HG03039 (cell line): Measurements from ENCODE around the gene GLIPR2.

Experiments
- ATAC-seq: cut with Tn5 transposase; IDR thresholded peaks from one replicate; pipeline ENCODE4 v1.9.1; 2021; ENCODE audit warnings: mild to moderate bottlenecking, moderate library complexity; ENCODE audit not compliant: unreplicated experiment

Gene GLIPR2

DNA sequence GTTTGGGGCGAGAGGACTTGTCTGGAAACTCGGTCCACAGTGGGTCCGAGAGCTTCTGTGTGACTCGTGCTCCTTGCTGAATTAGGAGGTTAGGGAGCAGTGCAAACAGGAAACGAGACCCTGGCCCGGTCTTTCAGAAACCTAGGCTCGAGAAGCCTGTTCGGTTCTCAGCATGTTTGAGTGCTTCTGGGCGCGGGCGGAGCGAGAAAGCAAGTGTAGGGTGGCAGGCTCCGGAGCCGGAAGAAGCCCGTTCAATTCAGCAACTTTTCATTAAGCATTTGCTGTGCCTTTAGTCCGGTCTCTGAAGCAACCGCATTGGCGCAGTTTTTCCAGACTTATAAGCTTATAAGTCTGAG lies 54.7 kb downstream of the GLIPR2 start:
- ATAC-seq: peak; percentile 8

GRCh38 chr9:36191686-36192085 lies 55.2 kb downstream of the GLIPR2 start:
- no peak for ATAC-seq

DNA sequence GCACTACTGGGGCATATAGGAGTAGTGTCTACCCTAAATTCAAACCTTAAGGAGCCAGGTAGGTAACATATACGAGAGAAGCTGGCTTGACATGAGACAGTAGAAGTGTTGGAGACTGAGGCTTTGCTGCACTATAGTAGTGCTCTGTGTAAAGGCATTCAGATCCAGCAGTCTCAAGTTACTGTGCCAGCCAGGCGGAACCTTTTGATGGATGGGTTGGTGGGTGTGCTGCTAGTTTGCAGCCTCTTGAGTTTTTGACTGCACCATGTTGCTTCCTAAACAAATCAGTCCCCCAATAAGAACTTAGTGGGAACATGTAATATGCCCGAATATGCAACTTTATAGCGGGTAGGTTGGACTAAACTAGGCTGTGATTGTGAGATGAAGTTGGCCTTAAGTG lies 55.7 kb downstream of the GLIPR2 start:
- no peak for ATAC-seq

DNA sequence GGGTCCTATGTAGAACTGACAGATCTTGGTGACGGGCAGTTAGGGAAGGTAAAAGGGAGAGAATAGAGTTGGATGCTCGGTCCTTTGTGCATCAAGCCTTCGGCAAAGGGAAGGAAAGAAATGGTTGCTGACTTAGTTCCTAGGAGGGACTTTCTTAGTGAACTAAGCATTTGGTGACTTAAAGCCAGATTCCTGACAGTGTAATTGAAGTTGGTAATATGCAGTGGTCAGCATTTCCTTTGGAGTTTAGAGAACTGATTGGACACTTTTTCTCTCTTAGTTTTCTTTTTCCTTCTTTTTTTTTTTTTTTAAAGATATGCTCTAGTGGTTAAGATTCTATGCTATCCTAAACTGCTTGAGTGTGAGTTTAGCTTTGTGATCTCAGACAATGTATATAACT lies 56.5 kb downstream of the GLIPR2 start:
- no peak for ATAC-seq

- ATAC-seq: no peak
Observed at GRCh38 chr9:36194326-36195000, 57.9 kb downstream of the GLIPR2 start.

GRCh38 chr9:36204906-36205547 lies 68.5 kb downstream of the GLIPR2 start:
- no peak for ATAC-seq

GRCh38 chr9:36207016-36207415 lies 70.5 kb downstream of the GLIPR2 start:
- ATAC-seq: no peak

DNA sequence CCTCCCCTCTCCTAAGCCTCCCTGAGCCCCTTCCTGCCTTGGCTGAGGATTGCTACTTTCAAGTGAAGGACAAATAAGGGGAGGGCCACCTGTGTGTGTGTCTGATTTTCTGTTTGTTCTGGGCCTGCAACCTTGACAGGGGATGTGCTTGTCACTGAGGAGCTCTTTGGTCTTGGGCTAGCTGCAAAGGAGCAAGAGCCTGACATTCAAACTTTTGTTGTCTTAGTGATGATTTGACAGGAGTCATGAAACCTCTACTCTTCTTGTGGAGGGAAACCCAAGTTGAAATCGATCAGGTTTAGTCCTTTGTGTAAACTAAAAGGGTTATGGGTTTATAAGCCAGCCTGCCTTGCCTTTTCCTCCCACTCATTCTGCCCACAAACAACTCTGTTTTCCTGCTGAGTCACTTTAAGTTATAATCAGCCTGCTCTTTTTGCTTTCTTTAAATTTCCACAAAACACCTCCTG lies 71.0 kb downstream of the GLIPR2 start:
- no peak for ATAC-seq

DNA sequence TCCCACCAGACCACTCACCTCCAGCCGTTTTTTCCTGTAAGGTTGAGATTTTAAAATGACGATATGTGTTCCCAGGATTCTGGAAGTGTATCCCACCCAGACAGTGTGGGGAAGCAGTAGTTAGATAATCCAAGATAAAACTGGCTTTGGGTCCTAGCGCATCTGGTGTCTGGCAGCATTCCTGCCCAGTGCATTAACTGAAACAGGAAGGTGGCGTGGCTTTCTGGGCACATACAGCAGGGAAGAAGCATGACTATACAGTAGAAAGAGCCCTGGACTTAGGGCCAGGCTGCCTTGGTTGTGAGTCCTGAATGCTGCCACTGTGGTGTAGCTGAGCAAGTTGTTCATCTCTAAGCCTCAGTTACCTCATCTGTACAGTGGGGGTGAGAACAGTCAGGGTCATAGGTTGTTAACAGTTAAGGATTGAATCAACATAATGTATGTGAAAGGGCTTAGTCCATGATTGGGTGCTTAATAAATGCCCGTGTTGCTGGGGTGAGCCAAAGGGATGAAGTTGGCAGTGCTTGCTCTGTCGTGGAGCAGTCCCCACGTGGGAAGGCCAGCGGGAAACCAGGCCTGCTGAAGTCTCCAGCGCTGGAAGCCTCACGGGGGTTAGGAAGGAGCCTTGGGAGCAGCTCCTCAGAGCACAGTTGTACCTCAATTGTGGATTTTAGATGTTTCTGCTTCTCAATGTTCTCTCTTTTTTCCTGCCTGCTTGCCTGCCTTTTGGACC lies 72.2 kb downstream of the GLIPR2 start:
- ATAC-seq: no peak

DNA sequence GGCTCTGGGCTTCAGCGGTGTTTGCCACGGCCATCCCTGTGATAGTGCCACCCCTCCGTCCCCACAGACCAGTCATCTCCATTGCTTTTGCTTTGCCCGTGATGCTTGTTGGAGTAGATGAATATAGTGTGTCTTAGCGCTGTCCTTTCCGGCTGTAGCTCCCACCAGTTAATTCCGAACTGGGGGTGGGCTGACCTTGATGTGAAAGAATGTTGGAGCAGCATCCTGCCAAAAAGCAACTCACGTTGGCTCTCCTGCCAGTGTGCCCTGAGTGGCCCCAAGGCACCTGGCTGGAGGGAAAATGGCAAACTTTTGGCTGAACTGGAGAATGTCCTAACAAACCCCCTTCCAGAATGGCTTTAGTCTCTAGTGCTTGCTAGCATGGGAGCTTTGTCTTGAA lies 74.2 kb downstream of the GLIPR2 start:
- no peak for ATAC-seq

DNA sequence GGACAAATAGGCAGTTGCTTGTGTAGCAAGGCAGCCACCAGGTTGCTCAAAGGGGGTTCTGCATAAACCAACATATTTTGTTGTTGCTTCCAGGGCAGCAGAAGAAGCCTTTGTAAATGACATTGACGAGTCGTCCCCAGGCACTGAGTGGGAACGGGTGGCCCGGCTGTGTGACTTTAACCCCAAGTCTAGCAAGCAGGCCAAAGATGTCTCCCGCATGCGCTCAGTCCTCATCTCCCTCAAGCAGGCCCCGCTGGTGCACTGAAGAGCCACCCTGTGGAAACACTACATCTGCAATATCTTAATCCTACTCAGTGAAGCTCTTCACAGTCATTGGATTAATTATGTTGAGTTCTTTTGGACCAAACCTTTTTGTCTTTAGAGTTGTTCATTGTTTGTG lies 75.0 kb downstream of the GLIPR2 start:
- ATAC-seq: no peak

DNA sequence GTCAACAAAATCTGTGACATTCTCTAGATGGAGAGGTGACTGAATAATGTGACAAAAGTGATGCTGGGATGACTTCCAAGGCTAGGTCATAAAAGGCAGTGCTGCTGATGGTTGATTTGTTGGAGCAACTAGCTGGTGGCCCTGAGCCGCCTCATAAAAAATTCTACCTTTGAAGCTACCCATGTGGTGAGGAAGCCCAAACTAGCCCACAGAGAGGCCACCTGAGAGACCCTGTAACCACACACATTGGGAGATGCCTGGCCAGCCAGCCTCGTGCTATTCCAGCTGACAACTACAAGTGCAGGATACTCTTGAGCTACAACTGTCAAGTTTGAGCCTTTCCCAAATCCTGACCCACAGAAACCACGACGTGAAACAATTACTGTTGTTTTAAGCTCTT lies 76.9 kb downstream of the GLIPR2 start:
- ATAC-seq: no peak
